Measurements from ENCODE around the gene MTERF4. TPM values are rescaled to one million over a fixed set of nuclear protein-coding genes. Genes with fewer than 3 reads are reported as not detected.

MTERF4 gene
- total RNA-seq, 1 donor from 2014 or later, result 21.5 TPM

GRCh38 chr2:241115361-241115760 lies 13.3 kb upstream of the MTERF4 start:
- no peaks in the 10 kb centered on the region for H3K27me3 Mint-ChIP-seq (ENCODE audit: low read depth)
- H3K36me3 Mint-ChIP-seq (ENCODE audit: low read depth), result peaks cover 1% of the 10 kb centered on the region
- H3K4me3 Mint-ChIP-seq (ENCODE audit: unreplicated experiment), result no peak overlapping the region
- H3K27ac Mint-ChIP-seq (ENCODE audit: unreplicated experiment), result no peak overlapping the region
- DNase-seq (ENCODE audit: low spot score), result no peak
- no peaks in the 10 kb centered on the region for H3K9me3 Mint-ChIP-seq (ENCODE audit: low read depth)
- TF ChIP-seq CTCF (IDR thresholded peaks at IDR 0.05), result no peak
- H3K4me1 Mint-ChIP-seq (ENCODE audit: low read depth), result no peaks in the 10 kb centered on the region

- Mint-ChIP-seq H3K27ac (ENCODE audit: unreplicated experiment) (no peak overlapping the region), H3K4me3 (ENCODE audit: unreplicated experiment) (no peak overlapping the region), H3K36me3 (ENCODE audit: low read depth) (no peaks in the 10 kb centered on the region), H3K9me3 (ENCODE audit: low read depth) (no peaks in the 10 kb centered on the region), H3K27me3 (ENCODE audit: low read depth) (no peaks in the 10 kb centered on the region), H3K4me1 (ENCODE audit: low read depth) (no peaks in the 10 kb centered on the region)
- no peak for TF ChIP-seq CTCF (IDR thresholded peaks at IDR 0.05)
- DNase-seq (ENCODE audit: low spot score), result no peak
Measured at GRCh38 chr2:241114836-241115235, 12.7 kb upstream of the MTERF4 start.

GRCh38 chr2:241112592-241112991 lies 10.5 kb upstream of the MTERF4 start:
- Mint-ChIP-seq H3K36me3 (ENCODE audit: low read depth) (no peaks in the 10 kb centered on the region), H3K4me1 (ENCODE audit: low read depth) (no peaks in the 10 kb centered on the region), H3K27me3 (ENCODE audit: low read depth) (no peaks in the 10 kb centered on the region), H3K9me3 (ENCODE audit: low read depth) (no peaks in the 10 kb centered on the region), H3K27ac (ENCODE audit: unreplicated experiment) (no peak overlapping the region), H3K4me3 (ENCODE audit: unreplicated experiment) (no peak overlapping the region)
- DNase-seq (ENCODE audit: low spot score), result no peak
- no peak for TF ChIP-seq CTCF (IDR thresholded peaks at IDR 0.05)

GRCh38 chr2:241112046-241112445 lies 10.0 kb upstream of the MTERF4 start:
- Mint-ChIP-seq H3K27ac (ENCODE audit: unreplicated experiment) (no peak overlapping the region), H3K9me3 (ENCODE audit: low read depth) (no peaks in the 10 kb centered on the region), H3K36me3 (ENCODE audit: low read depth) (no peaks in the 10 kb centered on the region), H3K4me1 (ENCODE audit: low read depth) (no peaks in the 10 kb centered on the region), H3K4me3 (ENCODE audit: unreplicated experiment) (no peak overlapping the region), H3K27me3 (ENCODE audit: low read depth) (no peaks in the 10 kb centered on the region)
- TF ChIP-seq CTCF (IDR thresholded peaks at IDR 0.05), result no peak
- no peak for DNase-seq (ENCODE audit: low spot score)

GRCh38 chr2:241111440-241111805 lies 9.3 kb upstream of the MTERF4 start:
- no peaks in the 10 kb centered on the region for H3K4me1 Mint-ChIP-seq (ENCODE audit: low read depth)
- H3K27ac Mint-ChIP-seq (ENCODE audit: unreplicated experiment), result no peak overlapping the region
- no peak overlapping the region for H3K4me3 Mint-ChIP-seq (ENCODE audit: unreplicated experiment)
- no peaks in the 10 kb centered on the region for H3K9me3 Mint-ChIP-seq (ENCODE audit: low read depth)
- DNase-seq (ENCODE audit: low spot score), result no peak
- no peaks in the 10 kb centered on the region for H3K27me3 Mint-ChIP-seq (ENCODE audit: low read depth)
- TF ChIP-seq CTCF (IDR thresholded peaks at IDR 0.05), result no peak
- no peaks in the 10 kb centered on the region for H3K36me3 Mint-ChIP-seq (ENCODE audit: low read depth)
